GM19468 (cell line): ENCODE data around the gene MBNL2.
"Not testable (repeated sequence)": the region's sequence is repeated elsewhere in the genome, so short reads cannot be mapped to it uniquely, and the experiment has no call there.

ENCODE experiments used
- ATAC-seq: cut with Tn5 transposase; IDR thresholded peaks from one replicate; pipeline ENCODE4 v1.9.1; 2021; ENCODE audit warnings: mild to moderate bottlenecking, moderate library complexity, moderate number of reproducible peaks; ENCODE audit not compliant: unreplicated experiment; ENCODE audit errors: extremely low read depth

MBNL2 gene

DNA sequence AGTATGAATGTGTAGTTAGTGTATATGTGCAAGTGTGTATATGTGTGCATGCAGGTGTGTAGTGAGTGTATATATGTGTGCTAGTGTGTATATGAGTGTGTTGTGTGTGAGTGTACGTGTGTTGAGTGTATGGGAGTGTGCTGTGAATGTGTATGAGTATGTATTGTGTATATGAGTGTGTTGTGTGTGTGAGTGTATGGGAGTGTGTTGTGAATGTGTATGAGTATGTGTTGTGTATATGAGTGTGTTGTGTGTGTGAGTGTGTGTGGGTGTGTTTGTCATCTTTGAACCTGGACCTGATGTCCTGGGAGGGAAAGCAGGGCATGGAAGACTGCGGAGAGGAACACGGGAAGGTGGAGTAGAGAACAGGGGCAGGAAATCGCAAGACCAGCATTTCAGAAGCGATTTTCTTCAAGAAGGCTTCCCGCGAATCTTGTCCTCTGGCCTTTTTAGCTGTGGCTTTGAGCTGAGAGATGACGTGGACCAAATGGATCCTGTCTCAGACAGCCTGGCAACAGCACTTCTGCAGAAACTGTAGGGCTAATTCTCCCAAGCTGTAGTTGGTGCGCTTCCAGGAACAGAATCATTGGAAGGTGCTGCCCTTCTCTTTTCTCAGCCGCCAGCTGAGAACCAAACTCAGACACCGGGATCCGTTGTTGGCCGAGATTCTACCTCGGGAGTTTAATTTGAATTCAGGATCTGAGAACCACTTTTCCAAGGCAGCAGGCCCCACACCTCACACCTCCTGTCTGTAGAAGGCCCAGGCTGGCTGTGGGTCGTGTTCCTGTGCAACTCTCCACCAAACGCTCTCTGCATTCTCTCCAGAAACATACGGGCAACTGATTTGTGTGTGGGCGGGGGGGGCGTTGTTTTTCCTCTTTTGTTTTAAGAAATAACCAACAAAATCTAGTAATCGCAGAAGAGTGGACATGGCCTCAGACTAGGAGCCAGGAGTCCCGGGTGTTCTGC is 117.2 kb downstream of the MBNL2 start:
- ATAC-seq, result no peak

DNA sequence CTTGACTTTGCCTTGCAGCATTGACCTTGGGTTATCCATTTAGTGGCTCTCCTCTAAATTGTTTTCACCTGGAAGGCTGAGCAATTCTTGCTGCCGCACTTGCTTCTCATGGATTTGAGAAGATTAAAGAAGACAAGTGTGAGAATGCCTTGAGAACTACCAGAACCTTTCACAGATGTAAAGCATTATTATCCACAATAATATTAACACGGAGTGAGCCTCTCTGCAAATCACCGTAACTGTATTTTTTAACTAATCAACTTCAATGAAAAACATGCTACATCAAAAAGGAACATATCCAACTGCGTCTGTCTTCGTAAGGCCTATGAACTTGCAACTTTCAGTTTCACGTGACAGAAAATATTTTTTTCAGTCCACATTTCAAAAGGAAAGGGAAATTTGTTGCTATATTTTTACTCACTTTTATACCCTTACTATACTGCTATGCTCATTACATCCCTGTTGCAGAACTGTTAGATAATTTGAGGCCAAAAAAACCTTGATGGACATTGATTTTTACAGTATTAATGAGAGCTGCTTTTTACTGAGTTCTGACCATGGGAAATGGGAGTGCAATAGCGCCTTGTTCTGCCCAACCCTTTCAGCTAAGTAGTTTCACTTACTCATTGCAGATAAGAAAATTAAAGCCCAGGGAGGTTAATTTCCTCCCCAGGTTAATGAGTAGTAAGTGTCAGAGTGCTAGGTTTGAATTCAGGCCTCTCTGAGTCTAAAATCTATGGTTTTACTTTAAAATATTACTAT is 118.0 kb downstream of the MBNL2 start:
- ATAC-seq, result peak; percentile 63

DNA sequence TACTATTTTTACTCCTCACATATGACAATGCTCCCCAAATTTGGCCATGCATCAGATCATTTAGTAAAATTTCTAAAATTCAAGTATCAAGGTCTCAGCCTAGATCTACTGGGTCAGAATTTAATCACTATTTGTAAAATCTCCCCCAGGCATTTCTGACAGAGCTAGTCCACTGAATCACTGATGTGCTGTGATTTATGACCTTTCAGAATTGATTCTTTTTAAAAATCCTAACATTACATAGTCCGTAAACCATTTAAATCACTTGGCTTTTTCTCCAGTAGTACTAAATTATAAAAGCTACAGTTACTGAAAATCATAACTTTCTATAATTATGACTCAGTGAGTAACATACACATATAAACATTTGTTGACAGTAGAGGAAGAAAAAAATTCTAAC is 119.0 kb downstream of the MBNL2 start:
- ATAC-seq, result no peak

DNA sequence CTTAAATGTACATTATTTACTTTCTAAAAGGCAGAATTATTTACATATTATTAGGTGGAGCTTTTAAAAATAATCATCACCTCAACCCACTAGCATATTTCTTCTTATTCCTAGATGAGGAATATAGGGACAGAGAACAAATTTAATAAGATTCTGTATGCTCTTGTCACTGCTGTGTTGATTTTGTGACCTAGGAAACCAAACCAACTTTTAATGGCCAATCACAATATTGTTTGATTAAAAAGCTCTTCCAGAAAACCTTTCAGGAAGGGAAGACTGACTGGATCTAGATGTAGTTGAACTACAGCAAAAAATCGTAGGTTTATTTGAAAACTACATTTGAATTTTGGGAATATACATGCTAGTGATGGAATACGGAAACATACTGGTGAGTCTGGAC is 120.0 kb downstream of the MBNL2 start:
- ATAC-seq, result no peak

DNA sequence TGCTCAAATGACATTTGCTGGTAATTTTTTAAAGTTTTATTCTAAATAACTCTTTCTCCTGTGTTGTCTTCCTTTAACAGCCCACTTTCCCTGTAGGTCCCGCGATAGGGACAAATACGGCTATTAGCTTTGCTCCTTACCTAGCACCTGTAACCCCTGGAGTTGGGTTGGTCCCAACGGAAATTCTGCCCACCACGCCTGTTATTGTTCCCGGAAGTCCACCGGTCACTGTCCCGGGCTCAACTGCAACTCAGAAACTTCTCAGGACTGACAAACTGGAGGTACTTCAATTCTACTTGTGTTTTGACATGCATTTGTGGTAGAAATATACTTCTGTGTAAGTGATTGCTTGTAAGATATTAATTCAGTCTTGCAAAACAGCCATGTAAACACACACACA is 120.8 kb downstream of the MBNL2 start:
- ATAC-seq, result no peak

DNA sequence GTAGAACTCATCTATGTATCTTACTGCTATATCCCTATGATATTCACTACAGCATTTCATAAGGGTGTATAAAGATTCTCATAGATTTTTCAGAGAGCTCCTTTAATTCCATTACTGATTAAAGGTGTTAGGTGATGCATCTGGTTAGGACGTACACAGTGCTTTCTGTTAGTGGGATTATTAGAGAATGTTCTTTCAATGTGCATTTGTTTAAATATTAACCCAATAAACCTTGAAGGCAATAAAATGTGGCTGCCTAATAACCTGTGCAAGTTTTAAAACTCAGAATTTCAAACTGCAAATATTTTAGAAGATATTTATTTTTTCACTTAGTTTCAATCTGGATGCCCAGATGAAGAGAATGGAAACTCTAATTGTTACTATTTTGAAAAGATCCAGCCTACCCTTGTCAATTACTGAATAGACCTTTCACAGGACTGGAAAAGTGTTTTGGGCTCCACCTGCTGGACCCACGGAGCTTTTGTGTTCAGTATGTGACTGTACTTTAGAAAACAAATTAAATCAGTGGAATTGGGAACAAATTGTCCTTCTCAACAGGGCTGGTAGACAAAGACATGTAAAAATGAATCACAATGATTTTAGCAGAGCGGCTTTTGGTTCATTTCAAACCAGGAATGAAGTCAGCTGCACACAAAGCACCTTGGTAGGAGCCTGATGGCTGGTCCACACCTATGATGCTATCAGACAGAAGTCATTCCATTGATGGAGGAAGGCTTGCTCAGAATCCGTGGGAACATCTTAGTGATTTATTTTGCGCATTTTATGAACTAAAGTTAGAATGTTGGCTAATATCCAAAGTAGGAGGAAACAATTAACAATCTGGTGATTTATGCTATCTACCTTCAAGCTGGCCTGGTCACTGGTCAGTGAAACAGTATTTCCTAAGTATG is 122.4 kb downstream of the MBNL2 start:
- ATAC-seq, result no peak

DNA sequence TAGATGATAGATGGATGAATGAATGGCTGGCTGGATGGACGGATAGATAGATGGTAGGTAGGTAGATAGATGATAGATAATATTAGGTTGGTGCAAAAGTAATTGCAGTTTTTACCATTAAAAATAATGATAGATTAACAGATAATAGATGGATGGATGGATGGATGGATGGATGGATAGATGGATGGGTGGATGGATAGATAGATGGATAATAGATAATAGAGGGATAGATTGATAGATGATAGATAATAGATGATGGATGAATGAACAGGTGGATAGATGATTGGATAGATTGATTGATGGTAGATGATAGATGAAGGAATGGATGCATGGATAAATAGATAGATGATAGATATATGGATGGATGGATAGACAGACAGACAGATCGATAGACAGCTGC is 124.0 kb downstream of the MBNL2 start:
- ATAC-seq, result no peak

DNA sequence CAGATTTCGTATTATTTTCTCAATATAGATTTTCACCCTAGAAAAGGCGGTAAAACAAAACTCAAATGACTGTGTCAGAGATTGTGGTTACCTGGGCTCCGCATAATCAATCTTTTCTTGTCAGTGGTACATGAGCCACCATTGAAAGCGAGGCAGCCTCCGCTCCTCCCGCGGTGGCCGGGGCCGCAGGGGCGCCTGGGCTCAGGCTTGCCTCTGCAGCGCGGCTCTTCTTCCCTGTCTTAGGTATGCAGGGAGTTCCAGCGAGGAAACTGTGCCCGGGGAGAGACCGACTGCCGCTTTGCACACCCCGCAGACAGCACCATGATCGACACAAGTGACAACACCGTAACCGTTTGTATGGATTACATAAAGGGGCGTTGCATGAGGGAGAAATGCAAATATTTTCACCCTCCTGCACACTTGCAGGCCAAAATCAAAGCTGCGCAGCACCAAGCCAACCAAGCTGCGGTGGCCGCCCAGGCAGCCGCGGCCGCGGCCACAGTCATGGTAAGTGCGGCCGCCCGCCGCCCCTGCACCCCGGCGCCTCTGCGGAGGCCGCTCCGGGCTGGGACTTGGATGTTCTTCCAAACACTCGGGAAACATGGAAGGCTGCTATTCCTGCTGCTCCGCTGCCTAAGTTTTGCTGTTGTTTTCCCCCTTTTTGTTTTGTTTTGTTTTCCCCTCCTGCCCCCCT is 124.6 kb downstream of the MBNL2 start:
- no peak for ATAC-seq

DNA sequence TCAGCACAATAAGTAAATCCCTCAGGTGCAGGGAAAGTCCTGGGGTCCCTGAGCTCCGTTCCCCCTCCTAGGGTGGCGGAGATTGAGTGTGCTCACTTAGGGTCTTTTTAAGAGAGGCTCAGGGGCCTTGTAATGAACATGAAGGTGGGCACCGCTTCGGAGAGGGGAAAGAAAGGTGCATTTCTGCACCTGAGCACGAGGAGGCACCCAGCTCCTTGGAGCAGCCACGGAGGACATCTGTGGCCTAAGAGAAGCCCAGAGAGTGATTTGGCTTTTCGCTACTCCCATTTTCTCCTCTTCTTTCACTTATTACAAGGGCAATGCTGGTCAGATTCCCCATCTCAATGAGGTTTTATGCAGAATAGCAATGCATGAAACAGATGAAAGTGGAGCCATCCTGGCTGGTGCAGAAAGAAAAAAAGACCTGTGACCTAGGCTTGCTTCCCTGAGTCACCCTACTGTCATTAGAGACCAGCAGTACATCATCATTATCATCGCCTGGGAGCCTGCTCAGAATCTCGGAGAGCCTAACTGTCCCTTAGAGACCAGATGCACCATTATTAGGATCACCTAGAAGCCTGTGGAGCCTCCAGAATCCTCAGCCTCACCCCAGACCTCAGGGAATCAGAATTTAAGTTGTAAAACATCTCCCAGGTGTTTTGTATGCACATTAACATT is 125.3 kb downstream of the MBNL2 start:
- ATAC-seq, result no peak

DNA sequence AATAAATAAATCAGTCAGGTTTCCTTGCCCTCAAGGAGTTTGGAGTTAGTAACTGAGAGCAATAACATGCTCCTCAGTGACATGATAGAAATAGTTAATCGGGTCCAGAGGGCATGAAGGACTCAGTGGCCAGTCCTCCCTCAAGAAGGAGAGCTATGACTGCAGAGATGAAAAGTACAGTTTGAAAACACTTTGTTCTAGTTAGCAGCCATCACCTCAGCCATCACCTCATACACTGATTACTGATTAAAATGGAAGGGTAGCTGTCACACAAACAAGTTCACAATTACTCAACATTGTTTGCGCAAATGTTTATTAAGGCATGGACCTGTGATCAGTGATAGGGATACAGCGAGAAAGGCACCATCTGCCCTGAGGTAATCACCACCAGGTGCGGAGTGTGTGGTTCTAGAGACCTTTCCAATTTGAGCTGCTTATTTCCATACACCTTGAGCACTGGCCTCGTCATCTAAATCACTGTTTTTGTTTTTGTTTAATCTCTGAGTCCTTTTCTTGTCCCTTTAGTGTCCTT is 126.5 kb downstream of the MBNL2 start:
- no peak for ATAC-seq

DNA sequence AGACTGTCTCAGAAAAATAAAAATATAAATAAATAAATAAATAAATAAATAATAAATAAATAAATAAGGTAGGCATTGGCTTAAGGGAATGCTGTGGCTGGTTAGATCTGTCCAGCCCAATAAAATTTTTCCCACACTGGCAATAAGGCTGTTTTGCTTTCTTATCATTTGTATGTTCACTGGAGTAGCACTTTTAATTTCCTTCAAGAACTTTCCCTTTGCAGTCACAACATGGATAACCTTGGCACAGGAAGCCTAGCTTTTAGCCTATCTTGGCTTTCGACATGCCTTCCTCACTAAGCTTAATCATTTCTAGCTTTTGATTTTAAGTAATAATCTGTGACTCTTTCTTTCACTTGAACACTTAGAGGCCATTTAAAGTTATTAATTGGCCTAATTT is 129.9 kb downstream of the MBNL2 start:
- ATAC-seq, result not testable (repeated sequence)

DNA sequence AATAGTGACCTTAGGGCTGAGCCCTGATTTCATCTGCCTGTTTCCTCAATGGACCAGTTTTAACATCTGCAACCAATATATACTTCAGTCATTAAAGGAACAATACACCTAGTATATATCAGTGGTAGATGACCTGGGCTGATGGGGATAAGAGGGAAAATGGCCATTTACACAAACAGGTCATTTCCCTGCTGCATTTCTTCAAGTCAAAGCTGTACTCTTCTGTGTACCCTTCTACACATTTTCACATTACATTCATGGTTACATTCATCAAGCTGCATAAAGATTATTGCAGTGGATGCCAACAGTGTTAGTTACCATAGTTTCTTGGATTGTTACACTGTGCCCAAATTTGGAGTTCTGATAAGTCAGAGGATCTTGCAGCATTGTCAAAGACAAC is 130.7 kb downstream of the MBNL2 start:
- ATAC-seq, result no peak

DNA sequence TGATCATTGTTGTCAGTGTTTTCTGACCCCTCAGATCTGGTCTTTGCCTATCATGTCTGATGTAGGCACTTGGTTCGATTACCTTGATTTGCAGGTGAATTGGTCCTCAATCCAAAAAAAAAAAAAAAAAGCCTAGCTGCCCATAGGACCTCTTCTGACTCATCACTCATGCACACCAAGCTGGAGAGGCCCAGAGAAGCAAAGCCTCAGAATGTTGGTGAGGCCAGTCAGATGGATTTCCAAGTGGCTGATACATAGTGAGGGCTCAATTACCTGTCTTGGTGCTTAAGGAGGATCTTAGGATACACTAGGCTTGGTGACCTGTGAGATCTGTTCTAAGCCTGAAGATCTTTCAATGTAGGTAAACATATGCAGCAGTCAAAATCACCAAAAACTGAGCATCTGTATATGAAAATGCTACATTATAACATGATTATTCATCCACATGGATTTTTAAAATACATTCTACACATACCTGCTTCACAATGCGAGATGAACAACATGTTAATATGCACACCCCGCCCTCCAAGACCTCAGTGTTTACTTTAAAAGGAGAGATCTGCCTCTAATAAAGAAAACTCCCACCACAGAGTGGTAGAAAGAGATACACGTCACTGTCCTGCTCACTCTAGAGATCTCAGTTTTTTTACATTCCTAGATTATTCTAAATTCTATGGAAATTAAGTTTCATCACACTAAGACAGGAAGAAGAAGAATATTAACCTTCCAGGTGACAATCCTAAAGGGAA is 132.0 kb downstream of the MBNL2 start:
- no peak for ATAC-seq

DNA sequence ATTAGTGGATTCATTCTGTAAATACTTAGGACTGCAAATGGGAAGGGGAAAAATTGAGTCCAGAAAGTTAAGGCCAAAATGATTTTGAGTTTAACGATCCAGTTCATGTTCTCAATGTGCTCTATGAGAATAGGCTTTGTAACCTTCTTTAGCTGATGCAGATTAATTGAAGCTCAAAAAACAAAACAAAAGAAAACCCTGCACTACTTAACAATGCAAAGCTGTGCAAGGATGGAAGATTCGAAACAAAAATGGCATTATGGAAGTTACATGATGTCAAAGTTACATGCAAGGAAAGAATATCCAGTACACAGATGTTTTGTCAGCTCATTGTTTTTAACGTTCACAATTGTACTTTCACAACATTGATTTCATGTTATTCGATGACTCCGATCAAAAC is 132.7 kb downstream of the MBNL2 start:
- ATAC-seq, result no peak

DNA sequence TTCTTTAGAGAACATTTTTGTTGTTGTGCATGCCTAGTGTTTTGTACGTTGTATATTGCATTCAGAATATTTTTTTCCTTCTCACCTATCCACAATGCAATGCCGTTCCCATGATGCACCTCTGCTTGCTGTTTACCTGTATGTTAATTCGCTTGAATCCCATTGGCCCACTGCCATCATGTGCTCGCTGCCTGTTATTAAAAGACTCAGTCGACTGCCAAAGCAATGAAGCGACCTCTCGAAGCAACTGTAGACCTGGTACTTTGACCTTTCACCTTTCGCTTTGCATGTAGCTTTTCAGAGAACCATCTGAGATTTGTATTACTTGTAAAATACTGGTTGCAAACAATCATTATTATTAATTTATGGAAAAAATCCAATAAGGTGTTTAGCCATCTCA is 134.5 kb downstream of the MBNL2 start:
- ATAC-seq, result no peak

DNA sequence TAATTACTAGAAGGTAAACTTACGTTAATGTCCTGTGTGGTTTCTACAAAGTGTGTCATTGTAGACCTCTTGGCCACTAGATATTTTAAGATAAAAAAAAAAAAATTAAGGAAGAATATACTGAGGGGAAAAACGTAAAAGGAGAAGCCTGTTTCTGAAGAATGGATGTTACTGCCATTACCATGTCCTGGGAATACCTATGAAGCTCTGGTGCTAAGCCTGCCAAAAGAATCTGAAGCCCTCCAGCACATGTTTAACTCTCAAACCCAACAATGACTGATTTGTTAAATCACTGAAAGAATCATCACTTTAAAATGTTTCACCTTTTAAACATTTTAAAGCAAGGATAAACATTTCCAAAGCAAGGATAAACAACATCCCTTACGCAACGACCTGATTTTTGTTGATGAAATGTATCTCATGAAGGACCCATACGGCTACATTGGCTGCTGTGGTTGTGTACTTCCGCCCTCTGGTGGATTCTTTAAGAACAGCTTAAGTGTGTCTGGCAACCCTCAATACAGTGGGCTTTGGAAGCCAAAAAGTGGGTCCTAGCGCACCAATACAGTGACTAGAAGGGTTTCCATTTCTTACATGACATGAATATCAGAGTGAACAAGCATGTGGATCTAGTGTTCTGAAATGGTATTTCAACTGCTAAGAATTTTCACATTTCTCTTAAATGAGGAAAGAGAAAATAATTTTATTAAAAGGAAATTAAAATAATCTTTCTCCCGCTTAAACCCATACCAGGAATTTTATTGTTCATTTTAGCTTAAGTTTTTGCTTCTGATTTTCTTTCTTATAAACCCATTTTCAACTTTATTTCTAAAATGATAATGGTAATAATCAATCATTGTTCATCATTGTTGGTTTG is 137.3 kb downstream of the MBNL2 start:
- peak; percentile 64 for ATAC-seq

DNA sequence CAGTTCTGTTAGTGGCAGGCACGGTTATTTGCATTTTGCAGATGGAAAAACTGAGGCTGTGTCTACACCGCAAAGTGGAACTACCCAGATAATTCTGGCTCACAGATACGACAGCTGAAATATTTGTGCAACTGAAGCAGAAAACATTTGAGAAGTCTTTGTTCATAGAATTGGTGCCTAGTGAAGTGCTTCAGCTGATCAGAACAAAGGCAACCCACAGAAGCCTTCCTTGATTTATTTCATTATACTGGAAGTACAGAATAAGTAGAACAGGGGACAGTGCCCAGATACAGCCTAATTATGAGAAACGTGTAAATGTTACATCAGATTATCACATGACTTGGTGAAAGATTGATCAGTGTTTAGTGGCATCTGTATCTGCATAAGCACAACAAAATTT is 138.5 kb downstream of the MBNL2 start:
- no peak for ATAC-seq
